Measurements from ENCODE around the gene TALDO1. TPM values are rescaled to one million over a fixed set of nuclear protein-coding genes. Genes with fewer than 3 reads are reported as not detected.

TALDO1 gene
- total RNA-seq, 1 experiment from 2014 or later, result 268 TPM

GRCh38 chr11:769887-770641, 22.8 kb downstream of the TALDO1 start:
- Histone ChIP-seq H4K91ac (ENCODE audit: insufficient read length, low read depth, low read length) (no peak overlapping the region), H2BK120ac (ENCODE audit: low read depth, low read length, poor library complexity, severe bottlenecking) (no peak overlapping the region), H4K20me1 (ENCODE audit: control insufficient read depth, insufficient read depth, insufficient read length) (no peaks in the 10 kb centered on the region), H2BK5ac (ENCODE audit: insufficient read length, low read length) (no peak overlapping the region), H3K27me3 (ENCODE audit: insufficient read depth, low read length) (no peaks in the 10 kb centered on the region), H3K9me3 (ENCODE audit: control insufficient read depth, low read depth, low read length) (no peaks in the 10 kb centered on the region), H3K79me2 (ENCODE audit: insufficient read depth, low read length) (peaks cover 2% of the 10 kb centered on the region; the same call in 1 of the 2 replicates), H2BK20ac (ENCODE audit: low read depth, low read length, poor library complexity, severe bottlenecking) (no peak overlapping the region), H4K8ac (replicated peaks; ENCODE audit: insufficient read length, low read depth, low read length) (no peak overlapping the region), H3K4me2 (ENCODE audit: insufficient read depth, insufficient read length, low read length) (no peak overlapping the region), H3K56ac (ENCODE audit: insufficient read length, low read depth, low read length) (no peak overlapping the region), H3K9ac (ENCODE audit: extremely low read depth, insufficient read length, low read length) (no peak overlapping the region), H3K4me1 (ENCODE audit: insufficient read depth, low read length) (no peaks in the 10 kb centered on the region), H3K4ac (ENCODE audit: low read depth, low read length) (no peak overlapping the region), H3K23ac (ENCODE audit: insufficient read length, low read depth, low read length) (no peak overlapping the region), H3K27ac (ENCODE audit: insufficient read length, low read depth, low read length) (no peak overlapping the region), H2BK12ac (ENCODE audit: insufficient read length, low read depth, low read length) (no peak overlapping the region), H3T11ph (ENCODE audit: low read length) (no peak overlapping the region), H3K18ac (ENCODE audit: insufficient read length, low read depth, low read length) (no peak overlapping the region), H2AK5ac (ENCODE audit: insufficient read length, low read length) (no peak overlapping the region), H2AFZ (ENCODE audit: low read length) (no peak overlapping the region), H2BK15ac (ENCODE audit: low read depth, low read length) (no peak overlapping the region), H3K14ac (ENCODE audit: insufficient read depth, low read length) (no peak overlapping the region), H3K23me2 (ENCODE audit: insufficient read length, low read depth, low read length, poor library complexity, severe bottlenecking) (no peaks in the 10 kb centered on the region), H3K79me1 (ENCODE audit: insufficient read depth, low read depth, low read length, poor library complexity, severe bottlenecking) (peaks cover 3% of the 10 kb centered on the region), H4K5ac (ENCODE audit: insufficient read length, low read depth, low read length) (no peak overlapping the region)
- H3K4me1 Mint-ChIP-seq, result peaks cover 0 to 1% of the 10 kb centered on the region in 2 experiments; a peak in 2 of 4 replicates
- no peak for DNase-seq
- H3K27me3 Mint-ChIP-seq (ENCODE audit: low read depth), result no peaks in the 10 kb centered on the region
- H3K27ac Mint-ChIP-seq, result no peak overlapping the region; a peak in 1 of 7 replicates
- WGBS (ENCODE audit: extremely low coverage, insufficient read length, low lambda C conversion rate), result no CpG with 5 or more reads among the region's 23 CpGs
- H3K9me3 Mint-ChIP-seq, result no peaks in the 10 kb centered on the region
- peaks cover 6 to 36% (median 36%) of the 10 kb centered on the region in 3 experiments; a peak in 6 of 7 replicates for H3K36me3 Mint-ChIP-seq (ENCODE audit: insufficient read depth in 1 of 3, low read depth in 3 of 3)
- no peak overlapping the region; a peak in 1 of 5 replicates for H3K4me3 Mint-ChIP-seq
- TF ChIP-seq, protein P1, sequence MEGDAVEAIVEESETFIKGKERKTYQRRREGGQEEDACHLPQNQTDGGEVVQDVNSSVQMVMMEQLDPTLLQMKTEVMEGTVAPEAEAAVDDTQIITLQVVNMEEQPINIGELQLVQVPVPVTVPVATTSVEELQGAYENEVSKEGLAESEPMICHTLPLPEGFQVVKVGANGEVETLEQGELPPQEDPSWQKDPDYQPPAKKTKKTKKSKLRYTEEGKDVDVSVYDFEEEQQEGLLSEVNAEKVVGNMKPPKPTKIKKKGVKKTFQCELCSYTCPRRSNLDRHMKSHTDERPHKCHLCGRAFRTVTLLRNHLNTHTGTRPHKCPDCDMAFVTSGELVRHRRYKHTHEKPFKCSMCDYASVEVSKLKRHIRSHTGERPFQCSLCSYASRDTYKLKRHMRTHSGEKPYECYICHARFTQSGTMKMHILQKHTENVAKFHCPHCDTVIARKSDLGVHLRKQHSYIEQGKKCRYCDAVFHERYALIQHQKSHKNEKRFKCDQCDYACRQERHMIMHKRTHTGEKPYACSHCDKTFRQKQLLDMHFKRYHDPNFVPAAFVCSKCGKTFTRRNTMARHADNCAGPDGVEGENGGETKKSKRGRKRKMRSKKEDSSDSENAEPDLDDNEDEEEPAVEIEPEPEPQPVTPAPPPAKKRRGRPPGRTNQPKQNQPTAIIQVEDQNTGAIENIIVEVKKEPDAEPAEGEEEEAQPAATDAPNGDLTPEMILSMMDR (conservative IDR thresholded peaks at IDR 0.05), result no peak

All from H9 (cell line).